Thoracic aorta (tissue), 2 donors: ENCODE data around the gene AACS. TPM values are rescaled to one million over a fixed set of nuclear protein-coding genes. Genes with fewer than 3 reads are reported as not detected.
A peak's percentile ranks its signal among the peaks of the same experiment; 100 is the strongest.

ENCODE experiments used
- ATAC-seq: fragments of 150-250 bp; one replicate; pipeline ENCODE4 v1.8.0; 2017; ENCODE audit warnings: low read depth; ENCODE audit not compliant: insufficient number of reproducible peaks, low FRiP score
- DNase-seq: peaks from one replicate; pipeline ENCODE4 v3.0.0-alpha.2; 2020; ENCODE audit warnings: low spot score
- H3K27ac ChIP-seq, 2 donors: fragments of 200-600 bp; sonication (generic); 1 replicate in 1 of 2; 2 replicates in 1 of 2; pipeline ENCODE4 v1.5.1; 2016; ENCODE audit warnings: mild to moderate bottlenecking in 2 of 2, moderate library complexity in 2 of 2
- H3K27me3 ChIP-seq: fragments of 200-600 bp; sonication (generic); replicated peaks from 2 replicates; pipeline ENCODE4 v1.6.0; 2016; ENCODE audit warnings: mild to moderate bottlenecking; ENCODE audit not compliant: insufficient read depth
- H3K36me3 ChIP-seq: fragments of 200-600 bp; sonication (generic); one replicate; pipeline ENCODE4 v1.5.1; 2016
- H3K4me1 ChIP-seq, 2 donors: fragments of 200-600 bp; sonication (generic); 1 replicate in 1 of 2; 2 replicates in 1 of 2; pipeline versions ENCODE4 v1.5.1 to v1.6.0; 2016; ENCODE audit warnings: low read depth in 2 of 2, mild to moderate bottlenecking in 1 of 2; ENCODE audit not compliant: control insufficient read depth in 1 of 2
- H3K4me3 ChIP-seq: fragments of 200-600 bp; sonication (generic); 2 replicates; pipeline ENCODE4 v1.5.1; 2016; ENCODE audit warnings: mild to moderate bottlenecking
- H3K9me3 ChIP-seq: fragments of 200-600 bp; sonication (generic); 2 replicates; pipeline ENCODE4 v1.5.1; 2016
- total RNA-seq, 2 donors: library from RNA; depleted of rRNA; stranded (reverse); fragments of >200 nt; gene quantifications; one replicate each; pipeline versions ENCODE4 v1.1.0 to v1.2.3, GENCODE V29; 2016
- TF ChIP-seq, protein P1 (sequence below): fragments of 200-600 bp; sonication (generic); IDR thresholded peaks from one replicate; pipeline ENCODE4 v1.5.1; 2019; ENCODE audit warnings: antibody characterized with exemption

Gene AACS
- total RNA-seq, 2 donors from 2014 or later, result 14.1 to 14.7 TPM

DNA sequence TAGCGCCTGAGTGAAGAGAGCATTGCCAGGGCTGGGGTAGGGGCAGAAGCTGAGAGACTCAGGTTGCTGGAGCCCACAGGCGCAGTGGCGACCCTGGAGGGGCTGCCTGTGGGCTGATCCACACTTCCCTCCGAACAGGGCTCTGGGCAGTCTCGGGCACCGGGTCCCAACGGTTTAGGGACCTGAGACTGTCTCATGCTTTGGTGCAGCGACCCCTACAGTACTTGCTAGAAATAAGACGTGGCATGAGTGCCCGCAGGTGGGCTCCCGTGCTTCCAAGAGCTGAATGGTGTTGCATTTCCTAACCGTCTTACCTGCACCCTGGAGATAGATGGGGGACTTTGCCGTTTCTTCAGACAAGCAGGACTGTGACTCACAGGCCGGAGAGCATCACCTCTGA, 57.4 kb downstream of the AACS start:
- Histone ChIP-seq H3K4me3 (no peak overlapping the region), H3K9me3 (no peaks in the 10 kb centered on the region), H3K27ac (no peak overlapping the region), H3K4me1 (no peaks in the 10 kb centered on the region), H3K27me3 (no peaks in the 10 kb centered on the region), H3K36me3 (peaks cover 3% of the 10 kb centered on the region)
- TF ChIP-seq, protein P1, sequence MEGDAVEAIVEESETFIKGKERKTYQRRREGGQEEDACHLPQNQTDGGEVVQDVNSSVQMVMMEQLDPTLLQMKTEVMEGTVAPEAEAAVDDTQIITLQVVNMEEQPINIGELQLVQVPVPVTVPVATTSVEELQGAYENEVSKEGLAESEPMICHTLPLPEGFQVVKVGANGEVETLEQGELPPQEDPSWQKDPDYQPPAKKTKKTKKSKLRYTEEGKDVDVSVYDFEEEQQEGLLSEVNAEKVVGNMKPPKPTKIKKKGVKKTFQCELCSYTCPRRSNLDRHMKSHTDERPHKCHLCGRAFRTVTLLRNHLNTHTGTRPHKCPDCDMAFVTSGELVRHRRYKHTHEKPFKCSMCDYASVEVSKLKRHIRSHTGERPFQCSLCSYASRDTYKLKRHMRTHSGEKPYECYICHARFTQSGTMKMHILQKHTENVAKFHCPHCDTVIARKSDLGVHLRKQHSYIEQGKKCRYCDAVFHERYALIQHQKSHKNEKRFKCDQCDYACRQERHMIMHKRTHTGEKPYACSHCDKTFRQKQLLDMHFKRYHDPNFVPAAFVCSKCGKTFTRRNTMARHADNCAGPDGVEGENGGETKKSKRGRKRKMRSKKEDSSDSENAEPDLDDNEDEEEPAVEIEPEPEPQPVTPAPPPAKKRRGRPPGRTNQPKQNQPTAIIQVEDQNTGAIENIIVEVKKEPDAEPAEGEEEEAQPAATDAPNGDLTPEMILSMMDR, result no peak
- no peak for DNase-seq
- no peak for ATAC-seq

DNA sequence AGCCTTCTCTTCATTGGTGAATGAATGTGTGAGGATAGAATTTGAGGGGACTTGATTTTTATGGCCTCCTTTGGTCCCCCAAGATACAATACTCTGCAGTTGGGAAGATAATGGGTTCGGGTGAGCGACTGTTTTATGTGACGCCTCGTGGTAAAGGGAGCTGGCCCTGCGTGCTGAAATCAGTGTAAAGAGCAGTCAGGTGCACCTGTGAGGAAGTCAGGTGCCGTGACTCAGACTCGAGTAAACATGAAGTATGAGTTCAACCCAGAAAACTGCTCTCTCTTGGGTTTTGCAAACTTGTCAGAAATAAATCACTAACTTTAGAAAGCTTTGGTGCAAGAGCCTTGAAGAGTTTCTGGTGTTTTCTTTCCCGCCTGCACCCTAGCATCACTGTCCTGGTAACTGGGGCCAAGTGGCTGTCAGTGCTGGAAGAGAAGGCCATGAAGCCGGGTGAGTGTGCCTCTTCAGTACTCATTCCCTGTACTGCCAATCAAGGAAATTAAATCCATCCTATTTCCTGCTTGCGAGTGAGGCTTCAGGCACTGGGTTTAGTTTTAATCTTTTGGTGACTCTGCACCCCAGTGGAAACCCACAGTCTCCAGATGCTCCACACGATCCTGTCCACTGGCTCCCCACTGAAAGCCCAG, 59.2 kb downstream of the AACS start:
- Histone ChIP-seq H3K27me3 (no peaks in the 10 kb centered on the region), H3K27ac (no peak overlapping the region), H3K9me3 (no peaks in the 10 kb centered on the region), H3K4me1 (peaks cover 4 to 13% of the 10 kb centered on the region in 2 donors), H3K4me3 (no peak overlapping the region), H3K36me3 (no peaks in the 10 kb centered on the region)
- DNase-seq, result no peak
- no peak for ATAC-seq
- TF ChIP-seq, protein P1, result no peak

- no peak for ATAC-seq
- no peak for DNase-seq
- Histone ChIP-seq H3K4me1 (peaks cover 4 to 17% of the 10 kb centered on the region in 2 donors), H3K4me3 (no peak overlapping the region), H3K36me3 (no peaks in the 10 kb centered on the region), H3K27ac (no peak overlapping the region), H3K9me3 (no peaks in the 10 kb centered on the region), H3K27me3 (no peaks in the 10 kb centered on the region)
- TF ChIP-seq, protein P1, result no peak
Observed at GRCh38 chr12:125125271-125125670, 60.0 kb downstream of the AACS start.

DNA sequence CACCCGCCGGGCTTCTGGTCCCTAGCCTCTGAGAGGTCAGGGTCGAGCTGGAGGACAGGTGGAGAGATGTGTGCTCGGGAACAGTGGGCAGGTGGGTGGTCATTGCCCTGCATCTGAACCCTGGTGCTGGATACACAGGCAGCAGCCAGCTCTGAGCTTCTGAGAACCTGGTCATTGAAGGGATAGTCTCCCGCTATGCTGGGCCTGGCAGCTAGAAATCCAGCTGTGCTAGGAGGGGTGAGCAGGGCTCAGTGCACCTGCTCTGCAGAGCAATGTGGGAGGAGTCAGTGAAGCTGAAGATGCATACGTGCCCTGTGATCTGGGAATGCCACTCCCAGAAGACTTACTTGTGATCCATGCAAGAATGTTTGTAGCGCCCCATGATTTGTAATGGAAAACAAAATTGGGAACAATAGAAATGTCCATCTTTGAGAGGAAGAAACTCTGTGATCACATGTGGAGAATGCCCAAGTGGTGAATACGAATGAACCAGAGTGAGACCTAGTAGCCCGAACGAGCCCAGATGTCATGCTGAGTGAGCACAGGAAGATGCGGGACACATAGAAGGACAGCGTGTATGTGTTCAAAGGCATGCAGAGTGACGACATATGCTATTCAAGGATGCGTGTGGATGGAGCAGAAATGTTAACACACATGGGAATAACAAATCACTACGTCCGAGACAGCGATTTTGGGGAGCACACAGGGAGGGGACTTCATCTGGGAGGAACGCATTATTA, 63.4 kb downstream of the AACS start:
- DNase-seq (no peak), ATAC-seq (no peak)
- no peaks in the 10 kb centered on the region for H3K9me3 ChIP-seq
- no peaks in the 10 kb centered on the region for H3K36me3 ChIP-seq
- H3K27me3 ChIP-seq, result no peaks in the 10 kb centered on the region
- peaks cover 4 to 17% of the 10 kb centered on the region in 2 donors for H3K4me1 ChIP-seq
- H3K27ac ChIP-seq, result peak overlapping the region; percentile 38 to 46
- TF ChIP-seq, protein P1, result no peak
- peak overlapping the region; percentile 32 for H3K4me3 ChIP-seq

GRCh38 chr12:125129179-125129571, 63.9 kb downstream of the AACS start:
- DNase-seq, result no peak
- TF ChIP-seq, protein P1, result no peak
- no peaks in the 10 kb centered on the region for H3K9me3 ChIP-seq
- no peak for ATAC-seq
- no peaks in the 10 kb centered on the region for H3K27me3 ChIP-seq
- H3K4me1 ChIP-seq, result peaks cover 4 to 17% of the 10 kb centered on the region in 2 donors
- H3K27ac ChIP-seq, result peak overlapping the region; percentile 38 to 46
- peak overlapping the region; percentile 32 for H3K4me3 ChIP-seq
- no peaks in the 10 kb centered on the region for H3K36me3 ChIP-seq
